Measurements from ENCODE around the gene SCIN.

- TF ChIP-seq MAX (IDR thresholded peaks at IDR 0.05) = no peak
- no peak for TF ChIP-seq TAF1 (IDR thresholded peaks at IDR 0.05; ENCODE audit: low read depth)
- TF ChIP-seq RAD21 (IDR thresholded peaks at IDR 0.05; ENCODE audit: low read depth) = no peak
- no peak for TF ChIP-seq EGR1 (IDR thresholded peaks at IDR 0.05)
- TF ChIP-seq REST (IDR thresholded peaks at IDR 0.05; ENCODE audit: low read depth) = no peak
- no peak for TF ChIP-seq EP300 (IDR thresholded peaks at IDR 0.05; ENCODE audit: borderline replicate concordance)
- no peak for TF ChIP-seq CEBPB (IDR thresholded peaks at IDR 0.05)
- TF ChIP-seq ZBTB7A (IDR thresholded peaks at IDR 0.05; ENCODE audit: low read depth) = no peak
- TF ChIP-seq CREB1 (IDR thresholded peaks at IDR 0.05; ENCODE audit: low read depth) = no peak
- no peak for TF ChIP-seq NFIC (IDR thresholded peaks at IDR 0.05)
- TF ChIP-seq YY1 (IDR thresholded peaks at IDR 0.05; ENCODE audit: low read depth) = no peak
These were observed 78.3 kb downstream of the SCIN start for GRCh38 chr7:12648704-12649261.

Measured in Ishikawa (cell line).